Ovary (tissue), 3 donors: ENCODE measurements around the gene TMA16.
"Not testable (repeated sequence)": the region's sequence is repeated elsewhere in the genome, so short reads cannot be mapped to it uniquely, and the experiment has no call there.

Source experiments
- CTCF ChIP-seq, 3 donors: fragments of 450-650 bp in 2 of 3; fragments of 200-600 bp in 1 of 3; IDR thresholded peaks; one replicate each; pipeline versions ENCODE4 v1.5.1 to v1.8.0; 2016 to 2022; ENCODE audit warnings: antibody characterized with exemption in 3 of 3, mild to moderate bottlenecking in 1 of 3
- EP300 ChIP-seq: sonication (generic); formaldehyde crosslinking; IDR thresholded peaks from one replicate; pipeline ENCODE4 v1.6.1; 2017; ENCODE audit warnings: antibody characterized with exemption
- POLR2A ChIP-seq: fragments of 450-650 bp; IDR thresholded peaks from one replicate; pipeline ENCODE4 v1.6.1; 2017; ENCODE audit warnings: antibody characterized with exemption, mild to moderate bottlenecking, moderate library complexity
- donor health status: DM: no; HTN: no; CAD: no.

- not testable (repeated sequence) for TF ChIP-seq CTCF (IDR thresholded peaks at IDR 0.05); POLR2A; EP300
These were observed 44.3 kb downstream of the TMA16 start for GRCh38 chr4:163538820-163539219.
